NCI-H2196 (cell line): ENCODE data around the gene TMBIM6.
"Not testable (repeated sequence)": the region's sequence is repeated elsewhere in the genome, so short reads cannot be mapped to it uniquely, and the experiment has no call there.

ENCODE experiments used
- DNase-seq: peaks from one replicate; lab custom pipeline; 2025; ENCODE audit not compliant: unreplicated experiment; lab: John Stamatoyannopoulos, UW

The TMBIM6 gene

DNA sequence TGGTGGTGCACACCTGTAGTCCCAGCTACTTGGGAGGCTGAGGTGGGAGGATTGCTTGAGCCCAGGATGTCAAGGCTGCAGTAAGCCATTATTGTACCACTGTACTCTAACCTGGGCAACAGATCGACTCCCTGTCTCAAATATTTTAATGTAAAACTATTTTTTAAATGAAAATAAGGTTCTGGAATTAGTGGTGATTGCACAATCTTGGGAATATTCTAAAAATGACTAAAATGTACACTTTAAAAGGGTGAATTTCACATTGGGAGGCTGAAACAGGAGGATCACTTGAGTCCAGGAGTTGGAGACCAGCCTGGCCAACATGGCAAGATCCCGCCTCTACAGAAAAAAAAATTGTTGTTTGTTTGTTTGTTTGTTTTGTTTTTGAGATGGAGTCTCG, 12.9 kb upstream of the TMBIM6 start:
- no peak for DNase-seq

DNA sequence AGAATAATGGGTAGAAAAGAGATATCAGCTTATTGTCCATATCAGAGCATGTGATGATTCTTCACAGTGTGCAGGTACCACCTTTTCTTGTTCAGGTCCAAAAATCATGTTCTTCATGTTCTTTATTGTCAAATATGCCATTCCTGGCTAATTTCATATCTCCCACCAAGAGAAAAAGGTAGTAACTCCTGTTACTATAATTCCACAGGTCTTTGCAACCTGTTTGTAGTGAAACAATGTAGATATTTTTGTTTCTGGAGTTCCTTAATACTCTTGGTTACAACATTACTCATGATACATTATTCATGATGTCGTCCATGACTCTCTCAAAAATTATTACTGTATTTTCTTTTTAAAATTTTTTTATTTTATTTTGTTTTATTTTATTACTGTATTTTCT, 11.3 kb upstream of the TMBIM6 start:
- no peak for DNase-seq

DNA sequence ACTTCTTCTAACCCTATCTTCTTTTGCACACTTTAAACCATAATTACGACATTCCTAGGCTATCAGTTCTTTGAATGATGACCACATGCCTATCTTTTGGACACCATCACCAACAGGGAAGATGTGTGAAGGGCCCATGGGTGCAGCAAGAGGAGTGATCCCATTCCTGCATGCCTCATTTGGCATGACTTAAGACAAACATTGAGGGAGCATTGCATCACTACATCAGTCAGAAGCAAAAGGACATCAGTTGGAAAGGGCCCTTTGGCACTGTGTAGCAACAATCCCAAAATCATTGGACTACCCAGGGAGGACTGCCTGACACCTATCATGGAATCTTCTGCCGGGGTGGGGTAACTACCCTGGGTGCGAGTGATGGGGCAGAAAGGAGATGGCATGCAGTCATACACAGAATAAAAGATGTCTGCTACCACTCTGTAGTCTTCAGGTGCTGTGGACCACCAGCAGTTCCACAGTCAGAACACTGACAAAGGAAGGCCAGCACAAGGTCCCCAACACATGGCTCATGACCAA, 10.7 kb upstream of the TMBIM6 start:
- DNase-seq, result no peak

DNA sequence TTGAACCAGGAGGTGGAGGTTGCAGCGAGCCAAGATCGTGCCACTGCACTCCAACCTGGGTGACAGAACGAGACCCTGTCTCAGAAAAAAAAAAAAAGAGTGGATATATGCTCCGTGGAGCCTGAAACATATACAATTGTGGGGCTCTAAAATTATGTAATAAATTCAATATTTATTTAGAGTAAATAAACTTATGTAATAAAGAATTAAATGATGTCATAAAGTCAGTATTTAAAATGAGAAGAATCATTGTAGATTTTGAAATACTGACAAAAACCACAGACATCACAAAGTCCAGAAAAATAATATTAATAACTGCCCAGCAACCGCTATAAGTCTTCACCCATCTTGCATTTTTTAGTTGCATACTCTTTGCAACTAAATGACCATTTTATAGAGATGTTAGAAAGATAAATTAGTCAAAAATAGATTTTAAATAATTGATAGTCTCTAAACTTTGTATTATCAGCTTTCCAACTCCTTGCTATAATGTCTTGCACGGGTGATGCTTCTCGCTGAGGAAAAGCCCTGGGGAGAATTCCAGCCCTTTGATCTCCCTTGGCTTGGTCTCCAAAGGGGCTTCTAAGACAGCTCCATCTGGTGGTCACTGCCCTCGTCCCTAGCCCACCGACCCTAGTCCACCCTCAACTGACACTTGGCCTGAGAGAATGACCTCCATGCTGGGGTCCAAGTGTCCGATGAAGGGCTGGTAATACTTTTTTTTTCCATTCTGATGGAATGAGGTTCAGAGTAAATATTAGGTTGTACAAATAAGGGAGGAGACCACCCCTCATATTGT, 7.9 kb upstream of the TMBIM6 start:
- DNase-seq, result no peak

DNA sequence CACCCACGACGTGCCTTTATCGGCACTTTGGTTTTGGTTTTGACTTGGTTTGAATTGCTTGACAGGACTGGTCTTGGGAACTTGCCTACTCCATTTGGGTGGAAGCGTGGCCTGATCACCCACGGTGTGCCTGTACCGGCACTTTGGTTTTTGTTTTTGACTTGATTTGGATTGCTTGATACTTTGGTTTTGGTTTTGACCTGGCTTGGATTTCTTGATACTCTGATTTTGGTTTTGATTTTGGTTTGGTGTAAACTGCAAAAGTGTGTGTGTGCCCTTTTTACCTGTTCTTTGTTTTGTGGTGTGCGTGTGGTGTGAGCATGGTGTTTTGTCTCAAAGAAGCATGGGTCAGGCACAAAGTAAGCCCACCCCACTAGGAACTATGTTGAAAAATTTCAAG, 6.5 kb upstream of the TMBIM6 start:
- not testable (repeated sequence) for DNase-seq

DNA sequence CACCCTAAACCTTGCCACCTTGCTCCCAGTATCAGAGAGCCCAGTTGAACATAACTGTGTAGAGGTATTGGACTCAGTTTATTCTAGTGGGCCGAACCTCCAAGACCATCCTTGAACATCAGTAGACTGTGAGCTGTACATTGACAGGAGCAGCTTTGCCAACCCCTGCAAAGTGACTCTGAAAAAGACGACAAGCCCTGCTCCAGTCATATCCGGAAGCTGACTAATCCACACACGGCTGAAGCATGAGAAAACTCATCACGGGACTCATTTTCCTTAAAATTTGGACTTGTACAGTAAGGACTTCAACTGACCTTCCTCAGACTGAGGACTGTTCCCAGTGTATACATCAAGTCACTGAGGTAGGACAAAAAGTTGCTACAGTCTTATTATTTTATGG, 2.6 kb upstream of the TMBIM6 start:
- DNase-seq, result not testable (repeated sequence)

DNA sequence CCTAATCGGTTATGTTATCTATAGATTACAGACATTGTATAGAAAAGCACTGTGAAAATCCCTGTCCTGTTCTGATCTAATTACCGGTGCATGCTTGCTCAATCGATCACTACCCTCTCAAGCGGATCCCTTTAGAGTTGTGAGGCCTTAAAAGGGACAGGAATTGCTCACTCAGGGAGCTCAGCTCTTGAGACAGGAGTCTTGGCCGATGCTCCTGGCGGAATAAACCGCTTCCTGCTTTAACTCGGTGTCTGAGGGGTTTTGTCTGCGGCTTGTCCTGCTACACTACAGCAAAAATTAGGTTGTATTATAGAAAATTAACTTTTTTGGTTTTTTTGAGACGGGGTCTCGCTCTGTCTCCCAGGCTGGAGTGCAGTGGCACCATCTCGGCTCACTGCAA, 1.1 kb upstream of the TMBIM6 start:
- not testable (repeated sequence) for DNase-seq

DNA sequence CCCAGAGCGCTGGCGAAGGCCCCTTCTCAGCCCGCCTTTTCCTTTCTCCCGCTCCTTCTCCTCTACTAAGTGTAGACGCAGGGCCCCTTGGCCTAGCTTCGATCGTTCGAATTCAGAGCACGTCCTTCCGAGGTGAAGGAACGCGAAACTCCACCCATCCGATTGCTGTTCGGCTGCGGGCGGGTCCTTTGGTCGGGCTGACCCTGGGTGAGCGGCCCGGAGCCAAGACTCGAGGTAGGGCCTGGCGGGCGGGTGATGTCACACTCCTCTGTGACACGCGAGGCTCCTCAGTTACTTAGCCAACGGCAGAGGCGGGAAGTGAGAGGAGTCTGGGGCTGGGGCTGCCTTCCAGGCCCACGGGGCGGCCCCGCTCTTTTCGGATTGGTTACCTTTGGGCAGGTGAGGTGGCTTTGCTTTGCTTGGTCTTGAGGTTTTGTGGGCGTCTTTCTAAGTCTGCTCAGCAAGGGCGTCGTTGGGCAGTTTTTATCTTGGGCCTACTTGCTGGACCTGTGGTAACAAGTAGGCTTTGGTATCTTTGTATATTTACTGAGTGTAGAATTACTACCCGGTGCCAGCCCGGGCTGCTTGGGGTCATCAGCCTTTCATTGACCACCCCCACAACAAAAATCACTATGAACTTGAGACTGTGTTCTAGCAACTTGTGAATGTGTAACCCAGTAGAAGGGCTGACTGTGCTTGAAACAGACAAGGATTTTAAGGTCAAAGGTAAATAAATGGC, 694 bp downstream of the TMBIM6 start:
- DNase-seq, result peak; percentile 85

DNA sequence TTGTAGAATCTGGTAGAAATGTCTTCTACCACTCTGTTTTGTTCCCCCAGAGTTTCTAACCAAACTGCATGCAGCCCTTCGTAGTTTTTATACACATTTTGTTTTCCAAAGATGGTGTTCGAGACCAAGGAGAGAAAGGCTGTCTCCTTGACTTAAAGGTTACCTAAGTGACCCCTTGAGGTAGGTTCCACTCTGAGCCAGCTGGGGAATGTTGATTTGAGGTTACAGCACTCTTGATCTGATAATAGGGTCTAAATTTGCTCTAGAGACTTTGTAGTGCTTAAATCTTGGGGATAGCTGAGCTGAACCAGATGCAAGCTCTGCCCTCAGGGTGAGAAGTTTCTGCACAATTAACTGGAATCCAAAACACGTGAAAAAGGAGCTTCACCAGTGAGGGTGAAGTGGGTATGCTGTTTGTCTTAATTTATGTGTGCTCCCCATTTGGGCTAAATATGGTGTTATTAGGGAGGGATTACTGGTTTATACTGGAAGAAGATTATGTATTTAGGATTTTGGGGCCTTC, 3.1 kb downstream of the TMBIM6 start:
- DNase-seq, result no peak

DNA sequence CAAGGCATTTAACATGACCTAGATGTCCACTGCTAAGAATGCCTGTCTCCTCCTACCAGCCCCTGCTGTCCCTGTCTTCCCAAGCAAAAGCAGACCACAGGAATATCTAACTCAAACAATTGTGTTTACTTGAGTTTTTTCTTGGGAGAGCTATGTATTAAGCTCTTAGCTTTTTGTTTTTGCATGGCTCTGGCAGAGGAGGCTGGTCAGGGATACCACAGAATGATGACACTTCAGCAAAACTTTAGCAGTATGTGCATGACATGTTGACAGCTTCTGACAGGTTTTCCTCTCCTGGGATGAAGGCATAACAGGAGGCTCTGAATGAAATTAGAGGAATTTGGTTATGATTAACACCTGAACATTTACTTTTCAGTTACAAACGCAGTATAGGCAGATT, 6.9 kb downstream of the TMBIM6 start:
- no peak for DNase-seq

DNA sequence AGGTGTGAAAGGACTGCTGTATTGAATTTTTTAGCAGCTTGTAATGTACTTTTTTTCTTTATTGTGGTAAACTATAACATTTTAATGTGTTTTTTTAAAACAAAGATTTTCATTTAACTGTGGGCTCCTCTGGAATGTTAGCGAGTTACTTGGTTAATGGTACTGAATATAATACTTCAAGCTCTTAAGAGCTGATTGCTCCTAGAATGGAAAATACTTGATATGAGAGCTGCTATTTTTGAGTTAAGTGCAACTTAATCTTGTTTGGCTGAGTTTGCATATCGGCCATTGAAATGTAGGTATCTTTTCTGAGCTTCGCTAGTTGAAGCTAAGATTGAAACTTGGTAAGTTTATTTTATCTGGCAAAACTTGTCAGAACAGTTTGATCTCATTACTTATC, 7.4 kb downstream of the TMBIM6 start:
- DNase-seq, result no peak

DNA sequence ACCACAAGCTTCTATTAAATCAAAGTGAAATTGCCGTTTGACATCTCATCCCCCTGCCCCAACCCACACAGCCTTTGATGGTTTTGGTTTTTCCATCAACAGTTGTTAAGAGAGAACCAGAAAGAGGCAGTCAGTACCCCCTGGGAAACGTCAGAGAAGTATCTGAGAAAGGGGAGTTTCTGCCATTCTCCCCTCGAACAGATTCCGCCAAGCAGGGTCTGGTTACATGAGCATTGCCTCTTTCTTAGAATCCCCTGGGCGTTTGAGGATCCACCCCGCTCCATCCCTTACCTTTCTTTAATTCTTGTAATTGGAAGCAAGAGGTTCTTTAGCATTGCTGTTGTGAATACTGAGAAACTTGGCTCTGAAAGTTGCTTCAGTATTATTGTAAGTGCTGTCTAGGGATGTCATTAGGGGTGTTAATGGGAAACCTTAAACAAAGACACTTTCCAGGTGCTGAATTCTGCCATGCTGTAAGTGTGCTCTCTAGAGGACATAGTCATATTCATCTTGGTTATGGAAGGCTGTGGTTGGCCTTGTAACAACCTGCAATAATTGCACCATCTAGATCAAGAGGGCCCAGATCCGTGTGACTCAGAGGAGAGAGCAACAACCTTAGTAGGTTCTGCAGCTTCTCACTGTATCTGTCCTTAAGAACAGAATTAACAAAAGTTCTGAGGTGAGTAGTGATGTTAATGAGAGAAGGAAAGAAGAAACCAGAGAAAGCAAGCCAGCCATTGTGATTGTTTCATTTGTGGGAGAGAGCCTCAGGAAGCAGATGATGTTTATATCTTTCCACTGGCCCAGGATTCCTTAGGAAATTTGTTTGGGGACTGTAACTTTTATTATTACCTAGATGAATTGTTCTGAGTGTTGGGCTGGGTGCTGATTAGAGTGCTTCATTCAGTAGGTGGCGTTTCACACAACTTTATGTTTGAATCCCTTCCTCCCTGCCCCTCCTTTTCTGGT, 9.0 kb downstream of the TMBIM6 start:
- no peak for DNase-seq

DNA sequence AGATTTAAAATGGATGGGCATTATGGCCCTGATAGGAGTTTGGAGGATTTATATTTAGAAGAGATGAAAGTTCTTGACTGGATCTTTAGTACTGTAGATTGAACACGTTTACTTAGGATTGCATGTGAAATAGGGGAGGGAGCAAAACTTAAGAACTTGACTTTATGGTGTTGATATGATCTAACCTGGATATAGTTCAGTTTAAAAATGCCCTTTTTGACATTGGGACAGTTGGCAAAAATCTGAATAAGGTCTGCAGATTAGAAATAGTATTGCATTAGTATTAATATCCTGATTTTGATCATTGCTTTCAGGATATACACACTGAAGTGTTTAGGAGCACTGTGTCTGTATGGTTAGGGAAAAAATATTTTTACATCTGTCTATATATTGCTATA, 9.6 kb downstream of the TMBIM6 start:
- no peak for DNase-seq

DNA sequence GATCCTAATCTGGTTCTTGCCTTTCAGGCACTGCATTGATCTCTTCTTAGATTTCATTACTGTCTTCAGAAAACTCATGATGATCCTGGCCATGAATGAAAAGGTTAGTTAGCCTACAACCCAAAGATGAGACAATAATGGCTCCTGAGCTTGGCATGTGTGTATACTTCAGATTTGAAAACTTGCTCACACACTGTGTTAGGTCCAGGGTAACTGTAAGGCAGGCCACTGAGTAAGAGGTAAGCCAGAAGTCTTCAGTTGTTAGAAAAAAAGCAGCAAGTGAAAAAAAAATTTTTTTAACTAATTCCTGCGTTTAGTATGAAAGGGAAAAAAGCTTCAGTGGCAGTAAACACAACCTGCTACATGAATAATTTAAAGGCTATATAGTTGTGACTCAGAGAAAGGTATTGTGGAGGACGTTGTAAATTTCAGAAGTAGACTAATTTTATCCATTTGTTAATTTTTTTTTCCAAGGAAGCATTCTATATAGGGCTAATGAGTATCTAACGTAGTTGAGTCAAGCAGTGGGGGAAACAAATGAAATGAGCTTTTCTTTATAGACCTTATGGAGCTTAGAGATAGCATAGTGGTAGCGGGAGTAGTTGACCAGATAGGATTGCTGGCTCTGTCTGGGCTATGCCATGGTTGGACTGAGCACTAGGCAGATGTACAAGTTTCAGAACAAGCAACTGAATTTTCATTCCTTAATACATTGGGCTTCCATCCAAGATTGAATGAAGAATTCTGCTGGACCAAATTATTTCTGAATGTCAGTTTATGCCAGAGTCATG, 20.5 kb downstream of the TMBIM6 start:
- DNase-seq, result no peak

DNA sequence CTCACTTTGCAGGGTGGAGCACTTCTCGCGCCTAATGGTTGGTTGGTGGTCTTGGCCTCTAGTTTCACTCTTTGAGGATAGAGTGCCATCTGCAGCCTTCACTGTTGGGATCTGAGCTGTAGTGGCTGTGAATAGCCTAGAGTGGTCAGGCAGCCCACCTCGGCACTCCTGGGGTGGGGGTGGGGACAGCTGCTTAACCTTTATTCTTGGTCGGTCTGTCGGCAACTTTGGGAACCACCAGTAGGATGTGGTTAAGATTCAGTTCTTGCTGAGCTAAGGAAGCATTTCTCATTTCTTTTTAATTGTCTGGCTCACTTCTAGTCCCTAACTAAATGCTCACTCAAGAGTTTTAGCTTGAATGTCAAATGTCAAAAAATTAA, 21.1 kb downstream of the TMBIM6 start:
- no peak for DNase-seq

DNA sequence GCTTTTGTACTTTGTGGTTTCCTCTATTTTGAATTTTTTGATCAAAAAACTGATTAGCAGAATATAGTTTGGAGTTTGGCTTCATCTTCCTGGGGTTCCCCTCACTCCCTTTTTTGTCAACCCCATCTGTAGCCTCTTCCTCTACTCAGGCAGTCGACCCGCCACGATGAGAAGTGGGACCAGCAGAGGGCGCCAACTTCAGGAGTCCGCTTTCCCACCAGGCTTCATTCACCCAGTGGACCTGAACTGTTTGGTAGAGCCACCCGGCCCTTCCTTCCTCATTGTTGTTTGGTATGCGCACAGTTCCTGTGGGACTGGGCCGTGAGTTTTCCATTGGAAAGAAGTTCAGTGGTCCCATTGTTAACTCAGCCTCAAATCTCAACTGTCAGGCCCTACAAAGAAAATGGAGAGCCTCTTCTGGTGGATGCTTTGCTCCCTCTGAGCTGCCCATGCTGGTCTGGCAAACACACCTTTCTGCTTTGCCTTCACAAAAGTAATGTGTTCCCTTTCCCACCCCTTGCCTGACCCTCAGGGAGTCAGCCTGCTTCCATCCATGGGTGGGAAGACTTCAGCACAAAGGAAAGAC, 21.7 kb downstream of the TMBIM6 start:
- peak; percentile 57 for DNase-seq

DNA sequence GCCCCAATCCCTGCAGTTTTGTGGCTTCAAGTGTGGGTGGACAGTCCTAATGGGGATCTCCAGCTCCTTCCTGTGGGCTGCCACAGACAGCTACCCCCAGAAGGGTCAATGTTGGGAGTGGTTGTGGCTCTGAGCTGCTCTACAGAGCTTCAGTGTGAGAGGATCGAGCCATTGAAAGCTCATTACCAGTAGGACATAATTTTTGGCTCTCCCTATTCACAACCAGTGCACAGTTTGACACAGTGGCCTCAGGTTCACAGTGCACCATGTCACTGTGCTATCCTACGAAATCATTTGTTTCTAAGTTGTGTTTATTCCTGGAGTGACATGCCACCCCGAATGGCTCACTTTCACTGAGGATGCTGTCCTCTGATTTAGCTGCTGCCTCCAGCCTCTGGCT, 22.8 kb downstream of the TMBIM6 start:
- DNase-seq, result no peak

DNA sequence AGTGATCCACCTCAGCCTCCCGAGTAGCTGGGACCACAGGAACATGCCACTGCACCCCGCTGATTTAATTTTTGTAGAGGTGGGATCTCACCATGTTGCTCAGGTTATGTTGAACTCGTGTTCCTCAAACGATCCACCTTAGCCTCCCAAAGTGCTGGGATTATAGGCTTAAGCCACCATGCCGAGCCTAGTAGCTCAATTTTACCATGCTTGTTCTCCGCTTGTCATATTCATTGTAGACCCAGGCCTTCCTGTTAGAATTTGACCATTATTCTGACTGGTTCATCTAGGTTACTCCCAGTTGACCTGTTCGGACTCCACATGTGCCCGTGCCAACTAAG, 24.7 kb downstream of the TMBIM6 start:
- no peak for DNase-seq

DNA sequence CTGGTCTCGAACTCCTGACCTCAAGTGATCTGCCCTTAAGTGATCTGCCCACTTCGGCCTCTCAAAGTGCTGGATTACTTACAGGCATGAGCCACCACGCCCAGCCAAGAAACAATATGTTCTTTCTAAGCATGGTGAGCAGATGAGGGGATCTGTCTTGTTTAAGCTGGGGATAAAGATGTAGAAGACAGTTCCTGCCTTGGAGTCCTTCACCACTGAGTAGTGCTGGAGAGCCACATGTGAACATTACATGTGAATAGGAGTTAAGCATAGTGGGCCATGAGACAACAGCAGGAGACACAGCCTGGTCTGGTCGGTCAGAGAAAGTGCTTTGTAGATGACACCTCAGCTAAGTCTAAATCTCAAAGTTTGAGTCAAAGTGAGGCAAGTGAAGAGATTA, 26.0 kb downstream of the TMBIM6 start:
- no peak for DNase-seq

DNA sequence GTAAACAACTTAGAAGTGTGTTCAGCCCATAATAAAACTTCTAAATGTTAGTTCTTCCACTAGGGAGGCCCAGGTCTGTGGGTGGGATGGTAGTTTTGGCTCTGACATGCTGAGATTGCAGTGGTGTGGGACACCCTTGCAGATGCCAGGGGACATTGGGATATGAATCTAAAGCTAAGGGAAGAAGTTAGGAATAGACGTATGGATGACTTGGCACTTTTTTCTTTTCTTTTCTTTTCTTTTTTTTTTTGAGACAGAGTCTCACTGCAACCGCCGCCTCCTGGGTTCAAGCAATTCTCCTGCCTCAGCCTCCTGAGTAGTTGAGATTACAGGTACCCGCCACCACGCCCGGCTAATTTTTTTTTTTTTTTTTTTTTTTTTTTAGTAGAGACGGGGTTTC, 31.7 kb downstream of the TMBIM6 start:
- not testable (repeated sequence) for DNase-seq
